Measurements from ENCODE around the gene SNX14.

Gene SNX14

DNA sequence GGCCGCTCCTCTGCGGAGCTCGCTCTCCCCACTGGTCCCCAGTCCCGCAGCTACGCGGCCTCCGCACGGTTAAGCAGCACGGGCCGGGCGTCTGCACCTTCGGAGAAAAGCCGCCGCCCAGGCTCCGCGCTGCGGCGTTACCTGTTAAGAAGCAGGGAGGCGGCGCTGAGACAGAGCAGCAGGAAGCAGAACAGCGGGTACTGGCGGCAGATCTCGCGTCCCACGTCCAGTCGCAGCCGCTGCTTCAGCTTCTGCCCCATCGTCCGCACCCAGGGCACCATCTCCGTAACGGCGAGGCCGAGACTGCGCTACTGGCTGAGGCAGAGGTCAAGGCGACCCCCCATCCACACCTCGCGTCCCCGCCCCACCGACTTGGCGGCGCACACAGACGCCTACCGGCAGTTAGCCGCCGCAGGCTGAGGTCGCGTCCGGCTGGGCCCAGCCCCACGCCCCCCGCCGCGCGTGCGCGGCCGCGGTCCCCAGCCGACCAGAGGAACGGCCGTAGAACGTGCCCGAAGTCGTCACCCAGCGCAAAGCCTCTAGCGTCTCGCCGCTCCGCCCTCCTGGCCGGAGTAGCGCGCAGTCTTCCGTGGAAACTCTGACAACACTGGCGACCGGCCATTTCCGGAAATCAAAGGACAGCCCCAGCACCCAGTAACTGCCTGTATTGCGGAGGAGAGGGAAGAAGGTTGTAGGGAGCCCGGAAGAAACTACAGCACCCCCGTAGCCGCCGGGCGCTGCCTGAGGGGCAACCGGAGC lies at the start of gene SNX14 (continued):
- TF ChIP-seq ZNF223 (tag by site-specific recombination; IDR thresholded peaks at IDR 0.05) (no peak), ZNF791 (tag by site-specific recombination; IDR thresholded peaks at IDR 0.05) (no peak), ZNF157 (tag by site-specific recombination; IDR thresholded peaks at IDR 0.05) (no peak), ZFHX2 (tag by site-specific recombination; conservative IDR thresholded peaks at IDR 0.05) (peak; percentile 61), ZNF529 (tag by site-specific recombination; IDR thresholded peaks at IDR 0.05; ENCODE audit: insufficient replicate concordance) (no peak), ZNF510 (tag by site-specific recombination; IDR thresholded peaks at IDR 0.05; ENCODE audit: insufficient replicate concordance) (no peak), ZNF10 (tag by site-specific recombination; IDR thresholded peaks at IDR 0.05) (no peak; the same call in none of the 2 replicates), ZNF214 (tag by site-specific recombination; IDR thresholded peaks at IDR 0.05; ENCODE audit: borderline replicate concordance) (no peak), ZNF560 (tag by site-specific recombination; IDR thresholded peaks at IDR 0.05; ENCODE audit: borderline replicate concordance) (no peak), SCRT2 (tag by site-specific recombination; IDR thresholded peaks at IDR 0.05) (peak; percentile 82), ZNF677 (tag by site-specific recombination; IDR thresholded peaks at IDR 0.05) (no peak), ZBTB17 (tag by site-specific recombination; IDR thresholded peaks at IDR 0.05) (peak; percentile 82), ZNF561 (tag by site-specific recombination; IDR thresholded peaks at IDR 0.05; ENCODE audit: borderline replicate concordance) (peak; percentile 79), ZNF404 (tag by site-specific recombination; IDR thresholded peaks at IDR 0.05) (no peak), OVOL3 (tag by site-specific recombination; IDR thresholded peaks at IDR 0.05) (no peak), ZNF133 (tag by site-specific recombination; IDR thresholded peaks at IDR 0.05) (no peak), ZNF433 (tag by site-specific recombination; IDR thresholded peaks at IDR 0.05; ENCODE audit: low read depth) (no peak), ZNF146 (tag by site-specific recombination; IDR thresholded peaks at IDR 0.05) (peak; percentile 28; the same call in 1 of the 2 replicates), ZBTB8A (tag by site-specific recombination; IDR thresholded peaks at IDR 0.05) (peak; percentile 97), ZNF571 (tag by site-specific recombination; IDR thresholded peaks at IDR 0.05) (no peak), ZNF266 (tag by site-specific recombination; IDR thresholded peaks at IDR 0.05; ENCODE audit: low read depth) (no peak)
- TF ChIP-seq, protein P1, sequence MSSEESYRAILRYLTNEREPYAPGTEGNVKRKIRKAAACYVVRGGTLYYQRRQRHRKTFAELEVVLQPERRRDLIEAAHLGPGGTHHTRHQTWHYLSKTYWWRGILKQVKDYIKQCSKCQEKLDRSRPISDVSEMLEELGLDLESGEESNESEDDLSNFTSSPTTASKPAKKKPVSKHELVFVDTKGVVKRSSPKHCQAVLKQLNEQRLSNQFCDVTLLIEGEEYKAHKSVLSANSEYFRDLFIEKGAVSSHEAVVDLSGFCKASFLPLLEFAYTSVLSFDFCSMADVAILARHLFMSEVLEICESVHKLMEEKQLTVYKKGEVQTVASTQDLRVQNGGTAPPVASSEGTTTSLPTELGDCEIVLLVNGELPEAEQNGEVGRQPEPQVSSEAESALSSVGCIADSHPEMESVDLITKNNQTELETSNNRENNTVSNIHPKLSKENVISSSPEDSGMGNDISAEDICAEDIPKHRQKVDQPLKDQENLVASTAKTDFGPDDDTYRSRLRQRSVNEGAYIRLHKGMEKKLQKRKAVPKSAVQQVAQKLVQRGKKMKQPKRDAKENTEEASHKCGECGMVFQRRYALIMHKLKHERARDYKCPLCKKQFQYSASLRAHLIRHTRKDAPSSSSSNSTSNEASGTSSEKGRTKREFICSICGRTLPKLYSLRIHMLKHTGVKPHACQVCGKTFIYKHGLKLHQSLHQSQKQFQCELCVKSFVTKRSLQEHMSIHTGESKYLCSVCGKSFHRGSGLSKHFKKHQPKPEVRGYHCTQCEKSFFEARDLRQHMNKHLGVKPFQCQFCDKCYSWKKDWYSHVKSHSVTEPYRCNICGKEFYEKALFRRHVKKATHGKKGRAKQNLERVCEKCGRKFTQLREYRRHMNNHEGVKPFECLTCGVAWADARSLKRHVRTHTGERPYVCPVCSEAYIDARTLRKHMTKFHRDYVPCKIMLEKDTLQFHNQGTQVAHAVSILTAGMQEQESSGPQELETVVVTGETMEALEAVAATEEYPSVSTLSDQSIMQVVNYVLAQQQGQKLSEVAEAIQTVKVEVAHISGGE (tag by site-specific recombination; conservative IDR thresholded peaks at IDR 0.05; ENCODE audit: low read depth), result peak; percentile 97
- TF ChIP-seq, protein P2, sequence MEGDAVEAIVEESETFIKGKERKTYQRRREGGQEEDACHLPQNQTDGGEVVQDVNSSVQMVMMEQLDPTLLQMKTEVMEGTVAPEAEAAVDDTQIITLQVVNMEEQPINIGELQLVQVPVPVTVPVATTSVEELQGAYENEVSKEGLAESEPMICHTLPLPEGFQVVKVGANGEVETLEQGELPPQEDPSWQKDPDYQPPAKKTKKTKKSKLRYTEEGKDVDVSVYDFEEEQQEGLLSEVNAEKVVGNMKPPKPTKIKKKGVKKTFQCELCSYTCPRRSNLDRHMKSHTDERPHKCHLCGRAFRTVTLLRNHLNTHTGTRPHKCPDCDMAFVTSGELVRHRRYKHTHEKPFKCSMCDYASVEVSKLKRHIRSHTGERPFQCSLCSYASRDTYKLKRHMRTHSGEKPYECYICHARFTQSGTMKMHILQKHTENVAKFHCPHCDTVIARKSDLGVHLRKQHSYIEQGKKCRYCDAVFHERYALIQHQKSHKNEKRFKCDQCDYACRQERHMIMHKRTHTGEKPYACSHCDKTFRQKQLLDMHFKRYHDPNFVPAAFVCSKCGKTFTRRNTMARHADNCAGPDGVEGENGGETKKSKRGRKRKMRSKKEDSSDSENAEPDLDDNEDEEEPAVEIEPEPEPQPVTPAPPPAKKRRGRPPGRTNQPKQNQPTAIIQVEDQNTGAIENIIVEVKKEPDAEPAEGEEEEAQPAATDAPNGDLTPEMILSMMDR (tag by site-specific recombination; IDR thresholded peaks at IDR 0.05), result peak; percentile 86
- TF ChIP-seq, protein P3, sequence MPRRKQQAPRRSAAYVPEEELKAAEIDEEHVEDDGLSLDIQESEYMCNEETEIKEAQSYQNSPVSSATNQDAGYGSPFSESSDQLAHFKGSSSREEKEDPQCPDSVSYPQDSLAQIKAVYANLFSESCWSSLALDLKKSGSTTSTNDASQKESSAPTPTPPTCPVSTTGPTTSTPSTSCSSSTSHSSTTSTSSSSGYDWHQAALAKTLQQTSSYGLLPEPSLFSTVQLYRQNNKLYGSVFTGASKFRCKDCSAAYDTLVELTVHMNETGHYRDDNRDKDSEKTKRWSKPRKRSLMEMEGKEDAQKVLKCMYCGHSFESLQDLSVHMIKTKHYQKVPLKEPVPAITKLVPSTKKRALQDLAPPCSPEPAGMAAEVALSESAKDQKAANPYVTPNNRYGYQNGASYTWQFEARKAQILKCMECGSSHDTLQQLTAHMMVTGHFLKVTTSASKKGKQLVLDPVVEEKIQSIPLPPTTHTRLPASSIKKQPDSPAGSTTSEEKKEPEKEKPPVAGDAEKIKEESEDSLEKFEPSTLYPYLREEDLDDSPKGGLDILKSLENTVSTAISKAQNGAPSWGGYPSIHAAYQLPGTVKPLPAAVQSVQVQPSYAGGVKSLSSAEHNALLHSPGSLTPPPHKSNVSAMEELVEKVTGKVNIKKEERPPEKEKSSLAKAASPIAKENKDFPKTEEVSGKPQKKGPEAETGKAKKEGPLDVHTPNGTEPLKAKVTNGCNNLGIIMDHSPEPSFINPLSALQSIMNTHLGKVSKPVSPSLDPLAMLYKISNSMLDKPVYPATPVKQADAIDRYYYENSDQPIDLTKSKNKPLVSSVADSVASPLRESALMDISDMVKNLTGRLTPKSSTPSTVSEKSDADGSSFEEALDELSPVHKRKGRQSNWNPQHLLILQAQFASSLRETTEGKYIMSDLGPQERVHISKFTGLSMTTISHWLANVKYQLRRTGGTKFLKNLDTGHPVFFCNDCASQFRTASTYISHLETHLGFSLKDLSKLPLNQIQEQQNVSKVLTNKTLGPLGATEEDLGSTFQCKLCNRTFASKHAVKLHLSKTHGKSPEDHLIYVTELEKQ (tag by site-specific recombination; IDR thresholded peaks at IDR 0.05; ENCODE audit: borderline replicate concordance), result no peak
- TF ChIP-seq, protein P4, sequence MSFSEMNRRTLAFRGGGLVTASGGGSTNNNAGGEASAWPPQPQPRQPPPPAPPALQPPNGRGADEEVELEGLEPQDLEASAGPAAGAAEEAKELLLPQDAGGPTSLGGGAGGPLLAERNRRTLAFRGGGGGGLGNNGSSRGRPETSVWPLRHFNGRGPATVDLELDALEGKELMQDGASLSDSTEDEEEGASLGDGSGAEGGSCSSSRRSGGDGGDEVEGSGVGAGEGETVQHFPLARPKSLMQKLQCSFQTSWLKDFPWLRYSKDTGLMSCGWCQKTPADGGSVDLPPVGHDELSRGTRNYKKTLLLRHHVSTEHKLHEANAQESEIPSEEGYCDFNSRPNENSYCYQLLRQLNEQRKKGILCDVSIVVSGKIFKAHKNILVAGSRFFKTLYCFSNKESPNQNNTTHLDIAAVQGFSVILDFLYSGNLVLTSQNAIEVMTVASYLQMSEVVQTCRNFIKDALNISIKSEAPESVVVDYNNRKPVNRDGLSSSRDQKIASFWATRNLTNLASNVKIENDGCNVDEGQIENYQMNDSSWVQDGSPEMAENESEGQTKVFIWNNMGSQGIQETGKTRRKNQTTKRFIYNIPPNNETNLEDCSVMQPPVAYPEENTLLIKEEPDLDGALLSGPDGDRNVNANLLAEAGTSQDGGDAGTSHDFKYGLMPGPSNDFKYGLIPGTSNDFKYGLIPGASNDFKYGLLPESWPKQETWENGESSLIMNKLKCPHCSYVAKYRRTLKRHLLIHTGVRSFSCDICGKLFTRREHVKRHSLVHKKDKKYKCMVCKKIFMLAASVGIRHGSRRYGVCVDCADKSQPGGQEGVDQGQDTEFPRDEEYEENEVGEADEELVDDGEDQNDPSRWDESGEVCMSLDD (tag by site-specific recombination; IDR thresholded peaks at IDR 0.05), result no peak
- TF ChIP-seq, protein P5, sequence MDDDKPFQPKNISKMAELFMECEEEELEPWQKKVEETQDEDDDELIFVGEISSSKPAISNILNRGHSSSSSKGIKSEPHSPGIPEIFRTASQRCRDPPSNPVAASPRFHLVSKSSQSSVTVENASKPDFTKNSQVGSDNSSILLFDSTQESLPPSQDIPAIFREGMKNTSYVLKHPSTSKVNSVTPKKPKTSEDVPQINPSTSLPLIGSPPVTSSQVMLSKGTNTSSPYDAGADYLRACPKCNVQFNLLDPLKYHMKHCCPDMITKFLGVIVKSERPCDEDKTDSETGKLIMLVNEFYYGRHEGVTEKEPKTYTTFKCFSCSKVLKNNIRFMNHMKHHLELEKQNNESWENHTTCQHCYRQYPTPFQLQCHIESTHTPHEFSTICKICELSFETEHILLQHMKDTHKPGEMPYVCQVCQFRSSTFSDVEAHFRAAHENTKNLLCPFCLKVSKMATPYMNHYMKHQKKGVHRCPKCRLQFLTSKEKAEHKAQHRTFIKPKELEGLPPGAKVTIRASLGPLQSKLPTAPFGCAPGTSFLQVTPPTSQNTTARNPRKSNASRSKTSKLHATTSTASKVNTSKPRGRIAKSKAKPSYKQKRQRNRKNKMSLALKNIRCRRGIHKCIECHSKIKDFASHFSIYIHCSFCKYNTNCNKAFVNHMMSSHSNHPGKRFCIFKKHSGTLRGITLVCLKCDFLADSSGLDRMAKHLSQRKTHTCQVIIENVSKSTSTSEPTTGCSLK (tag by site-specific recombination; IDR thresholded peaks at IDR 0.05), result no peak
